H7 (cell line): Measurements from ENCODE around the gene CLTRN. TPM values are rescaled to one million over a fixed set of nuclear protein-coding genes. Genes with fewer than 3 reads are reported as not detected.

Experiments used
- total RNA-seq: library from RNA; depleted of rRNA; stranded (reverse); fragments of >200 nt; shearing (Covaris generic); gene quantifications from 2 replicates; pipeline ENCODE4 v1.2.3, GENCODE V29; 2014; rRNA removed

The CLTRN gene
- total RNA-seq, 1 experiment from 2014 or later: 0.73 TPM

Other genes starting within 250 kb of the CLTRN start
- 55.5 and 56.9 TPM in 2 replicates for gene PIR, start 171.5 kb downstream of the CLTRN start, total RNA-seq
- gene BMX, start 164.0 kb downstream of the CLTRN start, total RNA-seq: not detected in 2 replicates
- 0.44 and 0.45 TPM in 2 replicates for gene ACE2, start 63.8 kb downstream of the CLTRN start, total RNA-seq
- gene CA5B, start 73.5 kb upstream of the CLTRN start, total RNA-seq: 4.9 and 5.4 TPM in 2 replicates
- gene ZRSR2, start 125.7 kb upstream of the CLTRN start, total RNA-seq: 6.1 and 8.4 TPM in 2 replicates
- 287 and 472 TPM in 2 replicates for gene AP1S2, start 190.0 kb upstream of the CLTRN start, total RNA-seq